Thymus (tissue), 11 donors: Measurements from ENCODE around the gene PLEKHA1. TPM values are rescaled to one million over a fixed set of nuclear protein-coding genes. Genes with fewer than 3 reads are reported as not detected.

Experiments
- DNase-seq, 9 donors: peaks; one replicate each; pipeline ENCODE4 v3.0.0-alpha.2; 2013; ENCODE audit warnings: low spot score in 9 of 9, low read depth in 6 of 9, missing footprints in 1 of 9
- H3K27ac ChIP-seq, 2 donors: one replicate each; pipeline ENCODE4 v1.5.1; 2013; ENCODE audit warnings: control low read depth in 1 of 2, low read depth in 1 of 2, low read length in 1 of 2, mild to moderate bottlenecking in 1 of 2, moderate library complexity in 1 of 2
- H3K27me3 ChIP-seq, 2 donors: one replicate each; pipeline ENCODE4 v1.5.1; 2013; ENCODE audit warnings: low read length in 1 of 2; ENCODE audit not compliant: control insufficient read depth in 2 of 2, insufficient read depth in 1 of 2
- H3K36me3 ChIP-seq, 2 donors: one replicate each; pipeline ENCODE4 v1.5.1; 2013; ENCODE audit warnings: low read length in 1 of 2, mild to moderate bottlenecking in 1 of 2, moderate library complexity in 1 of 2; ENCODE audit not compliant: control insufficient read depth in 2 of 2, insufficient read depth in 2 of 2
- H3K4me1 ChIP-seq, 2 donors: one replicate each; pipeline ENCODE4 v1.5.1; 2013; ENCODE audit warnings: low read length in 2 of 2; ENCODE audit not compliant: control insufficient read depth in 2 of 2, insufficient read depth in 2 of 2
- H3K4me3 ChIP-seq, 2 donors: one replicate each; pipeline ENCODE4 v1.5.1; 2013; ENCODE audit warnings: low read length in 2 of 2, control low read depth in 1 of 2, mild to moderate bottlenecking in 1 of 2
- H3K9me3 ChIP-seq, 2 donors: one replicate each; pipeline ENCODE4 v1.5.1; 2013; ENCODE audit warnings: low read length in 1 of 2, mild to moderate bottlenecking in 1 of 2; ENCODE audit not compliant: control insufficient read depth in 2 of 2, insufficient read depth in 1 of 2
- WGBS: extraction: QIAGEN DNeasy Blood & Tissue Kit; methylation state at CpG from one replicate; pipeline ENCODE4 v1.1.7; 2013; 5-methylcytosine and 5-hydroxymethylcytosine counted together
- polyA plus RNA-seq: library from polyadenylated mRNA; stranded (reverse); fragments of 200-250 nt; gene quantifications from one replicate; pipeline ENCODE4 v1.2.3, GENCODE V29; 2013
- total RNA-seq: library from RNA; stranded (reverse); fragments of 120-200 nt; gene quantifications from one replicate; pipeline ENCODE4 v1.2.4, GENCODE V29; 2013
- donor health status: healthy.

Gene PLEKHA1
- total and polyA plus RNA-seq, 2 donors: 11.1 to 28.2 TPM

- 90% methylated on average over 2 of the region's 2 CpGs for WGBS
- no peak overlapping the region for H3K4me3 ChIP-seq
Observed at GRCh38 chr10:122386514-122386913, 12.0 kb downstream of the PLEKHA1 start.

GRCh38 chr10:122387572-122387971, 13.1 kb downstream of the PLEKHA1 start:
- Histone ChIP-seq H3K4me1 (no peaks in the 10 kb centered on the region), H3K27ac (no peak overlapping the region), H3K27me3 (no peaks in the 10 kb centered on the region), H3K36me3 (no peaks in the 10 kb centered on the region), H3K9me3 (no peaks in the 10 kb centered on the region), H3K4me3 (no peak overlapping the region)
- 96% methylated on average over 2 of the region's 2 CpGs for WGBS
- no peak for DNase-seq

More at GRCh38 chr10:122386514-122386913, 12.0 kb downstream of the PLEKHA1 start:
- Histone ChIP-seq H3K27ac (no peak overlapping the region), H3K4me1 (no peaks in the 10 kb centered on the region), H3K36me3 (no peaks in the 10 kb centered on the region), H3K9me3 (no peaks in the 10 kb centered on the region), H3K27me3 (no peaks in the 10 kb centered on the region)
- no peak for DNase-seq

- Histone ChIP-seq H3K9me3 (no peaks in the 10 kb centered on the region), H3K27ac (no peak overlapping the region), H3K4me3 (no peak overlapping the region), H3K27me3 (no peaks in the 10 kb centered on the region), H3K4me1 (no peaks in the 10 kb centered on the region), H3K36me3 (no peaks in the 10 kb centered on the region)
- 92% methylated on average over 1 of the region's 1 CpG for WGBS
- DNase-seq: no peak
Observed at GRCh38 chr10:122388287-122388997, 13.9 kb downstream of the PLEKHA1 start.

GRCh38 chr10:122390271-122390670, 15.8 kb downstream of the PLEKHA1 start:
- Histone ChIP-seq H3K4me1 (no peaks in the 10 kb centered on the region), H3K27ac (no peak overlapping the region)
- 91% methylated on average over 3 of the region's 3 CpGs for WGBS

GRCh38 chr10:122390679-122391078, 16.2 kb downstream of the PLEKHA1 start:
- 59% methylated on average over 3 of the region's 3 CpGs for WGBS
- Histone ChIP-seq H3K4me1 (no peaks in the 10 kb centered on the region), H3K4me3 (no peak overlapping the region), H3K9me3 (no peaks in the 10 kb centered on the region), H3K27ac (no peak overlapping the region), H3K36me3 (no peaks in the 10 kb centered on the region), H3K27me3 (no peaks in the 10 kb centered on the region)
- no peak for DNase-seq

More at GRCh38 chr10:122390271-122390670, 15.8 kb downstream of the PLEKHA1 start:
- Histone ChIP-seq H3K4me3 (no peak overlapping the region), H3K27me3 (no peaks in the 10 kb centered on the region), H3K9me3 (no peaks in the 10 kb centered on the region), H3K36me3 (no peaks in the 10 kb centered on the region)
- DNase-seq: no peak

GRCh38 chr10:122391875-122392274, 17.4 kb downstream of the PLEKHA1 start:
- no peaks in the 10 kb centered on the region for H3K36me3 ChIP-seq
- DNase-seq: no peak
- H3K9me3 ChIP-seq: no peaks in the 10 kb centered on the region
- no peak overlapping the region for H3K27ac ChIP-seq
- H3K27me3 ChIP-seq: no peaks in the 10 kb centered on the region
- H3K4me1 ChIP-seq: no peaks in the 10 kb centered on the region
- H3K4me3 ChIP-seq: no peak overlapping the region

- Histone ChIP-seq H3K9me3 (no peaks in the 10 kb centered on the region), H3K27me3 (no peaks in the 10 kb centered on the region), H3K27ac (no peak overlapping the region), H3K4me3 (no peak overlapping the region), H3K36me3 (no peaks in the 10 kb centered on the region), H3K4me1 (no peaks in the 10 kb centered on the region)
- WGBS: 96% methylated on average over 2 of the region's 2 CpGs
- no peak for DNase-seq
Observed at GRCh38 chr10:122392835-122393234, 18.3 kb downstream of the PLEKHA1 start.

GRCh38 chr10:122393288-122393687, 18.8 kb downstream of the PLEKHA1 start:
- no peak for DNase-seq
- no peaks in the 10 kb centered on the region for H3K9me3 ChIP-seq
- H3K27ac ChIP-seq: no peak overlapping the region
- 98% methylated on average over 2 of the region's 2 CpGs for WGBS
- H3K27me3 ChIP-seq: no peaks in the 10 kb centered on the region
- H3K36me3 ChIP-seq: no peaks in the 10 kb centered on the region
- H3K4me3 ChIP-seq: no peak overlapping the region
- no peaks in the 10 kb centered on the region for H3K4me1 ChIP-seq

GRCh38 chr10:122402548-122403131, 28.1 kb downstream of the PLEKHA1 start:
- H3K36me3 ChIP-seq: no peaks in the 10 kb centered on the region
- WGBS: 97% methylated on average over 5 of the region's 5 CpGs
- no peaks in the 10 kb centered on the region for H3K9me3 ChIP-seq
- no peaks in the 10 kb centered on the region for H3K27me3 ChIP-seq
- no peak for DNase-seq
- H3K4me1 ChIP-seq: peaks cover 0 to 4% of the 10 kb centered on the region in 2 donors
- H3K27ac ChIP-seq: no peak overlapping the region
- H3K4me3 ChIP-seq: no peak overlapping the region
